ES-I3 (cell line): ENCODE data around the gene DYNLT2.
A peak's percentile ranks its signal among the peaks of the same experiment; 100 is the strongest.
"Not testable (repeated sequence)": the region's sequence is repeated elsewhere in the genome, so short reads cannot be mapped to it uniquely, and the experiment has no call there.

ENCODE experiments used
- H3K36me3 ChIP-seq: 2 replicates; pipeline ENCODE4 v1.6.1; 2013; ENCODE audit warnings: mild to moderate bottlenecking, low read length, control low read depth, moderate library complexity; ENCODE audit not compliant: insufficient read depth
- H3K4me1 ChIP-seq: 2 replicates; pipeline ENCODE4 v1.6.1; 2013; ENCODE audit warnings: mild to moderate bottlenecking, control low read depth, low read length; ENCODE audit not compliant: insufficient read depth
- H3K9ac ChIP-seq: 2 replicates; pipeline ENCODE4 v1.6.1; 2013; ENCODE audit warnings: low read depth, mild to moderate bottlenecking, low read length, moderate library complexity
- H3K9me3 ChIP-seq: 2 replicates; pipeline ENCODE4 v1.6.1; 2013; ENCODE audit warnings: mild to moderate bottlenecking, low read length, moderate library complexity; ENCODE audit not compliant: control insufficient read depth, insufficient read depth

Gene DYNLT2

DNA sequence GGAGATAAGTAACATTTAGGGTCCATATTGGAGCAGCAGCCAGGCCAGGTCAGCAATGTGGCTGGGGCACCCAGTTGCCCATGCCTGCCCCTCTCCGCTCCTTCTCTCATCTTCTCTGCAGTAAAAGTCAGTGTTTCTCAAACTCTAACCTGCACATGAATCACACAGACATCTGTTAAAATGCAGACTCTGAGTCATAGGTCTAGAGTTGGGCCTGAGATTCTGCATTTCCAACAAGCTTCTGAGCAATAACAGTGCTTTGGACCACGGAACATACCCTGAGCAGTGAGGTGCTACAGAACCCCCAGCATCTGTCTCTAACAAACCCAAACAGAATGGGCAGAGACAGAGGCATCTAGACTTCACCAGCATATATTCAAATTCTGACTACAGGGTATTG lies 37.2 kb downstream of the DYNLT2 start:
- Histone ChIP-seq H3K9me3 (no peaks in the 10 kb centered on the region), H3K9ac (no peak overlapping the region), H3K36me3 (no peaks in the 10 kb centered on the region; the same call in 1 of the 2 replicates), H3K4me1 (no peaks in the 10 kb centered on the region)

DNA sequence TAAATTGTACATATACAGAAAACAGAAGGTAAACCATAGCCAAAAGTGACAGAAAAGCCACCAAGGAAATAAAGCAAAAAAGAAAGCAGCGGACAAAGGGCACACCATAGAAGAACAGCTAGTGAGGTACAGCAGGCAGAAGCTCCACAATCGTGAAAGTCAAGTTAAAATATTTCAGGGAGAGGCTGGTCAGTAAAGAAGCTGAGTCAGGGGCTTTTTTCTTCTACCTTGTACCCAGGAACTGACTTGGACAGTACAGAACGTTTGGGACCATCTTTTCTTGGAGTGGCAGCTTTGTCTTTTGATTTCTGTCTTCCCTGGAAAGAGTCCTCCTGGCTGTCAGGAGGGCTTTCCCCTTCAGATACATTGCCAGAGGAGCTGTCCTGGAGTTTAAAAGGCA lies 41.4 kb downstream of the DYNLT2 start:
- no peaks in the 10 kb centered on the region for H3K9me3 ChIP-seq
- no peaks in the 10 kb centered on the region; the same call in 1 of the 2 replicates for H3K36me3 ChIP-seq
- H3K4me1 ChIP-seq, result no peaks in the 10 kb centered on the region
- no peak overlapping the region for H3K9ac ChIP-seq

DNA sequence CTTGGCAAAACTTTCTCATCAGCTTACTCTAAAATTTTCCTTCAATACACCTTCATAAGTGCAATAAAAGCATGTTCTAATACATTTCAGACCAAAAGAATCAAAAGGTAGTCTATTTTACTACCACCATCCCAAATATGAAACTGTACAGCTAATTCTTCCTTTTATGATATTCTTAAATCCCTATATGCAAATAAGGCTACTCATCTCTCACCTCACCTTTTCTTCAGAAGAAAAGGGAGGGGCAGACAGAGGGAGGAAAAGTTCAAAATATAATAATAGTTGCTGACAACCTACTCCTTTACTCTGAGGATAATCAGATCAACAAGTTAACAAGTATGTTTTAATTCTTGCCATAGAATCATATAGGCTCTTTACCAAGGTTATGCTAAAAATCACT lies 42.1 kb downstream of the DYNLT2 start:
- Histone ChIP-seq H3K9ac (no peak overlapping the region), H3K36me3 (no peaks in the 10 kb centered on the region; the same call in 1 of the 2 replicates), H3K9me3 (no peaks in the 10 kb centered on the region), H3K4me1 (no peaks in the 10 kb centered on the region)

DNA sequence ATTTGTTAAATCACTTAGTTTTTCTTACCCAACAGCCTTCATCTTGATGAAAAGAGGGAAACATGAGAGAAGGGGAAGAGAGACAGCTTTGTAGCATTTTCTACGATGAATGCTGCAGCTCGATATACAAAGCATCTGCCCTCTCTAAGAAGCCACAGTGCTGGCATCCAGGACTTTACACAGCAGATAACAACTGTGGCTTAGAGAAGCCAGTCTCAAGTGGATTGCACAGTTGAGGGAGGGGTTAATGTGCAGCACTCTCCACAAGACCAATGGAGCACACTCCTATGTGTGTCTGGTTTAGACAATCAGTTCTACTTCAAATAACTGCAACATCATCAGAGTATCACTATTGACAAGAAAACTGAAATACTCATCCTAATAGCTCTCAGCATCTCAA lies 43.6 kb downstream of the DYNLT2 start:
- Histone ChIP-seq H3K4me1 (0 out of 2 replicates have a peak, but pooled peaks cover 5% of the 10 kb centered on the region), H3K36me3 (no peaks in the 10 kb centered on the region; the same call in 1 of the 2 replicates), H3K9ac (no peak overlapping the region), H3K9me3 (no peaks in the 10 kb centered on the region)

DNA sequence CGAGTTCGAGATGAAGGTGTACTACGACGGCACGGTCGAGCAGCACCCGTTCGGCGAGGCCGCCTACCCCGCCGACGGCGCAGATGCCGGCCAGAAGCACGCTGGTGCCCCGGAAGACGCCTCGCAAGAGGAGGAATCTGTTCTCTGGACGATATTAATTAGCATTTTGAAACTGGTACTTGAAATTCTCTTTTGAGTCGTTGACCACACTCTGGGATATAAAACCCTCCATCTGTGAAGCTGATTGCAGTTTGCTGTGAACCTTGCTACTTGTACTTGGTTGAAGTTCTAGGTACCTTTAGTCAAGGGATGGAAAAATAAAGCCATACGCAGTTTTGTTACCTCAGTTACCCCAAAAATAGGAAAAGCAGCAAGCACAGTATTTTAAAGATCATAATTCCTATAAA lies 48.5 kb downstream of the DYNLT2 start:
- Histone ChIP-seq H3K36me3 (no peaks in the 10 kb centered on the region; the same call in 1 of the 2 replicates), H3K4me1 (peaks cover 15% of the 10 kb centered on the region), H3K9ac (peak overlapping the region; percentile 88)

DNA sequence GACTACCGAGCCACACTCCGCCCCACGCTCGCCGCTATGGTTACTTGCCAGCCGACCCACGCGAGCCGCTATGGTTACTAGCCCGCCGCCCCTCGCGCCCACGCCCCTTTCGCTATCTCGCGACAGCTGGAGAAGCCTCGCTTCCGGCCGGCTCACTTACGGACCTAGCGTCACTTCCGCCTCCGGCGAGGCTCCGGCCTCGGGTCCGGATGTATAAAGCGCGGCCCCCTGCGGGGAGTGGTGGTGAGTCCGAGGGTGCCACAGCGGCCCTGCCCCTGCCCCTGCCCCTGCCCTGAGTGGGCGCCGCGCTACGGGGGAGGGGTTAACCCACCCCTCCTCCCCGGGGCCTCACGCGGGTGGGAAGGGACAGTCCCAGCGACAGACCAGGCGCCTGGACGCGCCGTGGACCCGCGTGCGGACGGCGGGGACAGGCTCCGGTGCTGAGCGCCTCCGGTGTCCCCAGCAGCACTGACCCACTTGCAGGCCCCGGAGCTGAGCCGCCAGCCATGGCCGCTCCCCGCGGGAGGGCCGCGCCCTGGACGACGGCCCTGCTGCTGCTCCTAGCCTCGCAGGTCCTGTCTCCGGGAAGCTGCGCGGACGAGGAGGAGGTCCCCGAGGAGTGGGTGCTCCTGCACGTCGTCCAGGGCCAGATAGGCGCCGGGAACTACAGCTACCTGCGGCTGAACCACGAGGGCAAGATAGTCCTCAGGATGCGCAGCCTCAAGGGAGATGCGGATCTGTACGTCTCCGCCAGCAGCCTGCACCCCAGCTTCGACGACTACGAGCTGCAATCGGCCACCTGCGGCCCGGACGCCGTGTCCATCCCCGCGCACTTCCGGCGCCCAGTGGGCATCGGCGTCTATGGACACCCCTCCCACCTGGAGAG lies 49.2 kb downstream of the DYNLT2 start, which contains the start of the genes C6orf120 and WDR27:
TSS of gene C6orf120 (plus strand) at position 173 of the 886 bp plus-strand sequence. CDS start at position 507, 334 bp downstream.
TSS of gene WDR27 (minus strand) at position 76 of the 886 bp plus-strand sequence. CDS start 13,024 bp downstream, outside the sequence.
- H3K36me3 ChIP-seq, result no peaks in the 10 kb centered on the region; the same call in 1 of the 2 replicates
- no peaks in the 10 kb centered on the region for H3K9me3 ChIP-seq
- peaks cover 15% of the 10 kb centered on the region for H3K4me1 ChIP-seq

More for the DNA sequence above, 48.5 kb downstream of the DYNLT2 start:
- H3K9me3 ChIP-seq, result no peaks in the 10 kb centered on the region

DNA sequence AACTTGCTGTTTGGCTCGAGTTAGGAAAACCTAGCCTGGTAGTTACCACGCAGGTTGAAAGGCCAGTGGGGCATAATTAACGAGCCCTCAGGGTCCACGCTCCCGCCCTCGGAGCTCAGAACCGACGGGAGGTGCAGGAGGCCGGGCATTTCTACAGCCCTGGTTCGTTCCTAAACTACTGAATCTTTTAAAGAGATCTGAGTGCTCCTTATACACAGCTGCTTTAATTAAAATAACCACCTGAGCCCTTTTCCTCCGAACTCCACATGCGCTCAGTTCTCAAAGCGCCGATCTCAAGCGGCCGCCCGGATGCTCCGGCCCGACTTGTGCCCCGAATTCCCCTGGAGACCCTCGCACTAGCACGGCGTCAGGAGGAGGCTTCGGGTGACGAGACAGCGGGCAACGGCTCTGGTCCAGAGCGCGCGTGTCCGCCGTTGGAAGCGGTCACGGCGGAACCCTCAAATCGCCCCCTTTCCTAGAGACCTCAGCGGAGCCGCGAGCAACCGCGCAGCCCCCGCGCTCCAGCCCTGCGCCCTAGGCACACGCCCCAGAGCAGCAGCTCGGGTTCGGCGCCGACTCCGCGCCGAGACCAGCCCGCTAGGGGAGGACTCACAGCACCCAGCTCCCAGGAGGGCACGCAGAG lies 49.9 kb downstream of the DYNLT2 start:
- Histone ChIP-seq H3K9ac (peak overlapping the region; percentile 88), H3K36me3 (no peaks in the 10 kb centered on the region; the same call in 1 of the 2 replicates), H3K9me3 (no peaks in the 10 kb centered on the region), H3K4me1 (peaks cover 15% of the 10 kb centered on the region)

More for the DNA sequence above, 49.2 kb downstream of the DYNLT2 start, which contains the start of the genes C6orf120 and WDR27:
- H3K9ac ChIP-seq, result peak within 1 kb of the TSS; percentile 88

DNA sequence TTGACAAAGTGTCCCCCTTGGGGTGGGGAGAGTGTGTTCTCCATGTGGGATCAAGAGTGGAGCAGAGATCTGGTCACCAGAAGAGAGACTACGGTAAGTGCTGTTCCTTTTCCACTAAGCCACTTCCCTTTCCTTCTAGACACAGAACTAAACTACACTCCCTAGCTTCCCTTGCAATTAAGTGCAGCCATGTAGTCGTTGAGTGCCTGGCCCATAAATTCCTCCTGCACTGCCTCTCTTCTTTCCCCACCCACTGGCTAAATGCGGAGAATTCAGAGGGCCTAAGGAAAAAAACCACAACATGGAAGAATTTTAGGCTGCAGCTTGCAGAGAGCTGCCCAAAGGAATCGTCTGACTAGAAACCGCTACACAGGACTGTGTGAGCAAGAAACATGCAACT lies 51.1 kb downstream of the DYNLT2 start:
- peaks cover 15% of the 10 kb centered on the region for H3K4me1 ChIP-seq
- 0 out of 2 replicates have a peak overlapping the region, but pooled peaks have one; percentile 88 for H3K9ac ChIP-seq

DNA sequence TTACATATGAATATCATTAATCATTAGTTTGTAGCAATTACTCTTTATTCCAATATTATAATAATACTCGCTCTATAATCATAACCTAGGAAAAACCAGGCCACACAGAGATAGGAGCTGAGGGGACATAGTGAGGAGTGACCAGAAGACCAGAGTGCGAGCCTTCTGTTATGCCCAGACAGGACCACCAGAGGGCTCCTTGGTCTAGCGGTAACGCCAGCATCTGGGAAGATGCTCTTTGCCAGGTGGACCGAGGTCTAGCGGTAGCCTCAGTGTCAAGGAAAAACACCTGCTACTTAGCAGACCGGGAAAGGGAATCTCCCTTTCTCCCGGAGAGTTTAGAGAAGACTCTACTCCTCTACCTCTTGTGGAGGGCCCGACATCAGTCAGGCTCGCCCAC lies 54.3 kb downstream of the DYNLT2 start:
- peaks cover 10% of the 10 kb centered on the region for H3K4me1 ChIP-seq
- not testable (repeated sequence) for H3K9ac ChIP-seq, H3K9me3 ChIP-seq, H3K36me3 ChIP-seq

More for the DNA sequence above, 51.1 kb downstream of the DYNLT2 start:
- Histone ChIP-seq H3K36me3 (no peaks in the 10 kb centered on the region; the same call in 1 of the 2 replicates), H3K9me3 (no peaks in the 10 kb centered on the region)

DNA sequence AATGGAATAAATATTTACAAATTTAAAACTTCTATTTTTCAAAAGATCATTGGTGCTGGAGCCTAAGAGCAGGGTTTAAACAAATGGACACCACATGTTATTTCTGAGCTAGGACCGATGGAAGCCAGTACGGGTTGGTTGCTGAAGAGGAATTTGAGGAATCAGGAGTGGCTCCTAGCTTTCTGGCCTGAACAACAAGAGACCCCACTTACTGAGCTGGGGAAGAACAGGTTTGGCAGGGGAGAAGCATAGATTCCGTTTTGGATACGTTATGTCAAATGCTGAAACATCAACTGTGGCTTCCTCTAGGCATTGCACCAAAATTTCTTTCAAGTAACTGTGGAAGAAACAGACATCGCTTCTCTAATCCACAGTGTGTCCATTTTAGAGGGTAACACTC lies 56.2 kb downstream of the DYNLT2 start:
- no peaks in the 10 kb centered on the region for H3K9me3 ChIP-seq
- H3K4me1 ChIP-seq, result peaks cover 3% of the 10 kb centered on the region
- H3K9ac ChIP-seq, result no peak overlapping the region
- no peaks in the 10 kb centered on the region; the same call in 1 of the 2 replicates for H3K36me3 ChIP-seq

DNA sequence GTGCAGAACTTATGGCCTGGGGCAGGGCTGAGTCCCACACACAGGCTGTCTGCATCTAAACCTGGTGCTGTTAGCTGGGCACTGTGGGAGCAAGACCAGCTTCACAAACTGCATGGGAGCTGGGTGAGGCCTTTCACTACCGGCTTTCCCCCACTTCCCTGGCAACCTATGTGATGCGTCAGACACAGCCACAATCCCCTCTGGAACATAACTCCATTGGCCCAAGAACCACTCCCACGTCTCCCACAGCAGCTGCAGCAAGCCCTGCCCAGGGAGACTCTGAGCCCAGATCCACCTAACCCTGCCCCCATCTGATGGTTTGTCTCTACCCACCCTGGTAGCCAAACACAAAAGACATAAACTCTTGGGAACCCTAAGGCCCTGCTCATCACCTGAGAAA lies 58.9 kb downstream of the DYNLT2 start:
- Histone ChIP-seq H3K9ac (no peak overlapping the region), H3K9me3 (peaks cover 3% of the 10 kb centered on the region; the same call in 1 of the 2 replicates), H3K36me3 (peaks cover 9% of the 10 kb centered on the region), H3K4me1 (no peaks in the 10 kb centered on the region)

DNA sequence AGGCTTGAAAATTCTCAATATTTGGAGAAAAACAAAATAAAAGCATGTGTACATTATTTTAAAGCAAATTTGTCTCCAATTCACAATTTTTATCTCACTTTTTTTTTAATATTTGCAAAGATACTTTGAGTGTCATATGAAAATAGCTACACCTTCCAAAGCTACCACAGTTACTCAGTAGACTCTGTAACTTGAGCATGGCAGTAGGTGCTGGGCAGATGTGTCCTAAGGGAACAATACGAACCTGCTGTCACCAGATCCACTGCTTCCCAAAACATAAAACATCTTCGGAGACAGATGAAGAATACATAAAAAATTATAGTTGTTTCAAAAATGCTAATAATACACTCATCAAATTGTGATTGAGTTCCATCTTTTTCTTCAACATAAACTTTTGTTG lies 60.1 kb downstream of the DYNLT2 start:
- Histone ChIP-seq H3K9ac (no peak overlapping the region), H3K36me3 (peaks cover 11% of the 10 kb centered on the region), H3K4me1 (no peaks in the 10 kb centered on the region), H3K9me3 (peaks cover 3% of the 10 kb centered on the region; the same call in 1 of the 2 replicates)
